ENCODE measurements around the gene ELOVL6.
A peak's percentile ranks its signal among the peaks of the same experiment; 100 is the strongest.

ELOVL6 gene

GRCh38 chr4:109999585-109999912 lies 198.9 kb downstream of the ELOVL6 start:
- H3K4me1 ChIP-seq (ENCODE audit: low read depth, poor library complexity, severe bottlenecking), result peaks cover 7% of the 10 kb centered on the region
- H4K20me1 ChIP-seq (ENCODE audit: insufficient read depth), result no peaks in the 10 kb centered on the region
- TF ChIP-seq CTCF (conservative IDR thresholded peaks at IDR 0.05; ENCODE audit: low read depth, low read length), result no peak
- H3K36me3 ChIP-seq (ENCODE audit: insufficient read depth), result no peaks in the 10 kb centered on the region
- no peaks in the 10 kb centered on the region for H3K27me3 ChIP-seq (ENCODE audit: insufficient read depth, low read depth)
- H3K4me3 ChIP-seq (IDR thresholded peaks at IDR 0.05; ENCODE audit: insufficient read depth, low read depth, low read length), result no peak overlapping the region
- H2AFZ ChIP-seq (ENCODE audit: low read depth), result no peak overlapping the region
- no peak overlapping the region for H3K9ac ChIP-seq
- no peaks in the 10 kb centered on the region for H3K79me2 ChIP-seq (ENCODE audit: insufficient read depth, low read depth)
- H3K4me2 ChIP-seq, result no peak overlapping the region
- H3K27ac ChIP-seq, result no peak overlapping the region

DNA sequence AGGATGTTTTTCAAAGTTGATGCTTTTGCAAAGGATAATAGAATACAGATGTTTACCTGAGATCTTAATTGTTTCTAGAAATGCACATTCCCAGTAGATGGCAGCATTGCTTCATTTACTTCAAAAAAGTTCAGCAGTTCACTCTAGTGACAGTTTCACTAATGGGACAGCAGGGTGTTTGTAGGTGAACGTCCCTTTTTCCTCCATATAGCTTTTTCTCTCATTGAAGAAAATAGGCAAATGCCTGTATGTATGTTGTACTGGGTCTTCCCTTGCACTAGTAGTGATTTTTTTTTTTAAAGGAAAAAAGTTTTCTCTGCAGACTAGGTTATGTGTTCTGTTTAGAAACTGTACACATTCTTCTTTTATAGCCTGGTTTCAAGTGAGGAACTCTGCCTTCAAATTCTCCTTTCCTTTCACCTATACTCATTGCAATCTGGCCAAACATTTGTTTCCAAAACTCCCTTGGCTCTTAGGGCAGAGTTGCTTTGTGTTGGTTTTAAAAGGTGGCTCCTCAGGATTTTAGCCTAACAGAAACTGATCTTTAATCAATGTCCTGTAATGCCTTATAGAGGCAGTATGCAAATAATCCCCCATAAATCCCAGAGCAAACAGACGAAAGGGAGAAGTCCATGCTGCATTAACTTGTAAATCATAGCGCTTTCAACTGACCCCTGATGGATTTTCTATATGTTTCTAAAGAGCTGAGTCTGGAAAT lies 199.4 kb downstream of the ELOVL6 start:
- no peaks in the 10 kb centered on the region for H3K36me3 ChIP-seq (ENCODE audit: insufficient read depth)
- H3K9ac ChIP-seq, result no peak overlapping the region
- H3K4me1 ChIP-seq (ENCODE audit: low read depth, poor library complexity, severe bottlenecking), result peaks cover 13% of the 10 kb centered on the region
- H2AFZ ChIP-seq (ENCODE audit: low read depth), result no peak overlapping the region
- H3K4me3 ChIP-seq (IDR thresholded peaks at IDR 0.05; ENCODE audit: insufficient read depth, low read depth, low read length), result no peak overlapping the region
- peak; percentile 80 for TF ChIP-seq CTCF (conservative IDR thresholded peaks at IDR 0.05; ENCODE audit: low read depth, low read length)
- H3K27ac ChIP-seq, result no peak overlapping the region
- H3K4me2 ChIP-seq, result peak overlapping the region; percentile 7; the same call in 1 of the 2 replicates
- H3K27me3 ChIP-seq (ENCODE audit: insufficient read depth, low read depth), result no peaks in the 10 kb centered on the region
- no peaks in the 10 kb centered on the region for H4K20me1 ChIP-seq (ENCODE audit: insufficient read depth)
- H3K79me2 ChIP-seq (ENCODE audit: insufficient read depth, low read depth), result no peaks in the 10 kb centered on the region

- H2AFZ ChIP-seq (ENCODE audit: low read depth), result no peak overlapping the region
- no peaks in the 10 kb centered on the region for H3K79me2 ChIP-seq (ENCODE audit: insufficient read depth, low read depth)
- no peak overlapping the region for H3K4me2 ChIP-seq
- no peaks in the 10 kb centered on the region for H3K27me3 ChIP-seq (ENCODE audit: insufficient read depth, low read depth)
- no peaks in the 10 kb centered on the region for H4K20me1 ChIP-seq (ENCODE audit: insufficient read depth)
- no peak for TF ChIP-seq CTCF (conservative IDR thresholded peaks at IDR 0.05; ENCODE audit: low read depth, low read length)
- H3K9ac ChIP-seq, result no peak overlapping the region
- H3K27ac ChIP-seq, result no peak overlapping the region
- no peaks in the 10 kb centered on the region for H3K36me3 ChIP-seq (ENCODE audit: insufficient read depth)
- H3K4me1 ChIP-seq (ENCODE audit: low read depth, poor library complexity, severe bottlenecking), result peaks cover 18% of the 10 kb centered on the region
- no peak overlapping the region for H3K4me3 ChIP-seq (IDR thresholded peaks at IDR 0.05; ENCODE audit: insufficient read depth, low read depth, low read length)
Observed at GRCh38 chr4:109996526-109996925, 201.9 kb downstream of the ELOVL6 start.

Measured in KMS-11 (cell line).